ENCODE results near the gene ASIC1.

DNA sequence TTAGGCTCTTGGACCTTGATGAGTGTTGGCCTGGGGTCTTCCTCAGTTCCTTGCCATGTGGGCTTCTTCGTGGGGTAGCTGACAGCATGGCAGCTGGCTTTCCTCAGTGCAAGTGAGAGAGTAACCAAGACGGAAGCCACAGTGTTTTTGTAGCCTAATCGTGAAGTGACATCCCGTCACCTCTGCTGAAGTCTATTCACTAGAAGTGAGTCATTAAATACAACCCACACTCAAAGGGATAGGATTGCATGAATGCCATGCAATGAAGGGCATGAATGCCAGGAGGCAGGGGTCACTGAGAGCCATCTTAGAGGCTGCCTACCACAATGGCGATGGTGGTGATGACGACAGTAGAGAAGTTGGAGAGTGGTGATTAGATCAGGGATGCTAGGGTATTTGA is 13.5 kb upstream of the ASIC1 start:
- TF ChIP-seq POLR2A (IDR thresholded peaks at IDR 0.05), result no peak
- TF ChIP-seq, protein P1, sequence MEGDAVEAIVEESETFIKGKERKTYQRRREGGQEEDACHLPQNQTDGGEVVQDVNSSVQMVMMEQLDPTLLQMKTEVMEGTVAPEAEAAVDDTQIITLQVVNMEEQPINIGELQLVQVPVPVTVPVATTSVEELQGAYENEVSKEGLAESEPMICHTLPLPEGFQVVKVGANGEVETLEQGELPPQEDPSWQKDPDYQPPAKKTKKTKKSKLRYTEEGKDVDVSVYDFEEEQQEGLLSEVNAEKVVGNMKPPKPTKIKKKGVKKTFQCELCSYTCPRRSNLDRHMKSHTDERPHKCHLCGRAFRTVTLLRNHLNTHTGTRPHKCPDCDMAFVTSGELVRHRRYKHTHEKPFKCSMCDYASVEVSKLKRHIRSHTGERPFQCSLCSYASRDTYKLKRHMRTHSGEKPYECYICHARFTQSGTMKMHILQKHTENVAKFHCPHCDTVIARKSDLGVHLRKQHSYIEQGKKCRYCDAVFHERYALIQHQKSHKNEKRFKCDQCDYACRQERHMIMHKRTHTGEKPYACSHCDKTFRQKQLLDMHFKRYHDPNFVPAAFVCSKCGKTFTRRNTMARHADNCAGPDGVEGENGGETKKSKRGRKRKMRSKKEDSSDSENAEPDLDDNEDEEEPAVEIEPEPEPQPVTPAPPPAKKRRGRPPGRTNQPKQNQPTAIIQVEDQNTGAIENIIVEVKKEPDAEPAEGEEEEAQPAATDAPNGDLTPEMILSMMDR (IDR thresholded peaks at IDR 0.05), result no peak
